ENCODE measurements around the gene PF4V1.
"Not testable (repeated sequence)": the region's sequence is repeated elsewhere in the genome, so short reads cannot be mapped to it uniquely, and the experiment has no call there.

The PF4V1 gene

GRCh38 chr4:73871511-73872310 is 18.6 kb downstream of the PF4V1 start:
- no peak for DNase-seq

- peak; percentile 5 for DNase-seq
Observed at GRCh38 chr4:73872316-73873108, 19.4 kb downstream of the PF4V1 start.

DNA sequence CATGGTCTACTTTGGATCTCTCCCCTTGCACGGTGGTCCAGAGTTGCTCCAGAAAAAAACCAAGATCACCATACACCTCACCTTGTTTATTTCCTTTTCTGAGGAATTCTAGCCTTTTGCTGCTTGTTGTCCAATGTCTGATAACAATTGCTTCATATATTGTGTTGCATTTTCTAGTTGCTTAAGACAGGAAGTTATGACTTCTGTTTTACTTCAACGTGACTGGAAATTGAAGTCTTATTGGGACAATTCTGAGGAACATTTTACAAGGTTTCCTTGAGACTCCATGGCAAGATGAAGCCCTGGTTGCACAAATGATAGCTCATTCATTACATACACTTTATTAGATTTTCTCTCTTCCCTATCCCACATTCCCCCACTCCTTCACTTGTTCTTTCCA is 21.3 kb downstream of the PF4V1 start:
- DNase-seq: no peak

DNA sequence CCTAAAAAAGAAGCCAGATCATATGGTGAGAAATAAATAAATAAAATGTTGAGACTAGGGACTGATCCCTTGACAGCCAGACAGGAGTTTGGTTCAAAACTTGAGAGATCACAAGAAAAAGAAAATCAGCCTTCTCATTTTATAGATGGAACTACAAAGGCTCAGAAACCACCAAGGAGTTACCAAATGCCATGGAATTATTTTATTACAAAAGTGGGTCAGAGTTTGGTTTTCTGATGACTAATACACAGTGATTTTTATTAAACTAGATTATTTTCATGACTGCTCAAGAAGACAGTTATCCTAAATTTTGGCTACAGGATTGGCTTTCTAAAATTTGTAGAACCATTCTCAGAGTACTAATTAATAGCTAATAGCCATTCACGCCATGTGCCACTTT is 22.3 kb downstream of the PF4V1 start:
- no peak for DNase-seq

DNA sequence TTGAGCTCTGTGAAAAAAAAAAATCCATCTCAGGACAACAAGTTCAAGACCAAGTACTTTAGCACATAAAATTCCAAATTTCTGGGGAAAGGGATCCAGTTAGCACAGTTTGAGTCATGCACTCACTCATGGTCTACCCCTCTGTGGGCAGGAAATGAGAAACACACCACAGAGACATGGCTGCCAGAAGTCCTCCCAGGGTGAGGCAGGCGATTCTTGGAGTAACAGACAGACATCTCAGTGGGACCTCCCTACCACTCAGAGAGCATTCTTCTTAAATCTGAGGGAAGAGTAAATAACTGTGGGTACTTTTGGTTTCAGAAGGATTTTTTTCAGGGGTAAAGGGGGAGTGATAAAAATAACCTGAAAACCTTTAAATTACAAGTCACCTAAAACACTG is 30.2 kb downstream of the PF4V1 start:
- no peak for DNase-seq

DNA sequence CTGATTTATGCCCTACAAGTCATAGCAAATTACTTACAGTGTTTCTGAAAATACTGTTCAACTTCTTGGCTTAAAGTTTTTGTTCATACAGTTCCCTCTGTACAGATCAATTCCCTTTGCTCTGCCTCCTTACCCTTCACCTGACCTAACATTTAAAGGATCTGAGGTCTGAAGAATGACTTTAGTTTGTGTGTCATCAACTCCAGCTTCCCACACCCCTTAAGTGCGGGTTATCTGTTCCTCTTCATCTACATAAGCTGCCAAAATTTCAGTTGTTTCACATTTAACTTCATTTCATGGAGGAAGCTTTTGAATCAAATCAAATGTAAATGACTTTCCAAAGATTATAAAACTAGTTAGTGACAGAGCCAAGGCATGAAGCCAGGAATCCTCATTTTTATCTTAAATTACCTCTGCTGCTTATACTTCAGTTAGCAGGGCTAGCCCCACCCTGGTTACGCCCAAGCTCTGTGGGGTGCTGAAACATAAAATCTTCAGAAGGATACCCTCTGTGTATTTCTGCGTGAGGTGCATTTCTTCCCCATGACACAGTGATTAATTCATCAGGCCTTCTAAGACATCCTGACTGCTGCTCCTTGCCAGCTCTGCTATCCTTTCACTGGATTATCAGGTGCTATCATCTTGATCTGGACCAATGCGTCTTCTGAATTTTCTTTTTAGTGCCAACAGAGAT is 32.6 kb downstream of the PF4V1 start:
- no peak for DNase-seq

- no peak for DNase-seq
Observed at GRCh38 chr4:73891326-73891725, 38.2 kb downstream of the PF4V1 start.

DNA sequence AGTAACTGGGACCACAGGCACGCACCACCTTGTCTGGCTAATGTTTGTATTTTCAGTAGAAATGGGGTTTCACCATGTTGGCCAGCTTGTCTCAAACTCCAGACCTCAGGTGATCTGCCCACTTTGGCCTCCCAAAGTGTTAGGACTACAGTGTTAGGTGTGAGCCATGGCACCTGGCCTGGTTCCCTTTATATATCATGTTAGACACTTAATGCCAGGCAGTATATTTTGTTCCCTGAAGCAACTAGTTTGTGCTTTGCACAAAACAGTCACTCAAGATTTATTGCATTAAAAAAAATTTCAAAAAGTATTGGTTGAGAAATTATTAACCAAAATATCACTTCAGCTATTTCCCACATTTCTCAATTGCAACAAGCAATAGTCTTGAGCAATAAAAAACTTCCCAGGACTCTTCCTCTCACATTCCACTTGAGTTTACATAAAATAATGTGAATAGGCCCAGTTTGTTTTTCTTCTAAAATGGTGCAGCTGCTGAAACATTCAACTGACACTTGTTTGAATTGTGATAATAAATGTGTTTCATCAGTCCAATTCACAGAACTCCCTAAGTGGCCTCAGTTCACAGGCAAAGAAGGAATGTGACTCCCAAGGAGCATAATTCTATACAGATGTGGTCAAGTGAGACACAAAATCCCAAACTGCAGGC is 38.8 kb downstream of the PF4V1 start:
- DNase-seq: no peak

- DNase-seq: no peak
Observed at GRCh38 chr4:73892966-73893365, 39.9 kb downstream of the PF4V1 start.

GRCh38 chr4:73894001-73894400 is 40.9 kb downstream of the PF4V1 start:
- DNase-seq: no peak

GRCh38 chr4:73895201-73896175 is 42.4 kb downstream of the PF4V1 start:
- DNase-seq: no peak

DNA sequence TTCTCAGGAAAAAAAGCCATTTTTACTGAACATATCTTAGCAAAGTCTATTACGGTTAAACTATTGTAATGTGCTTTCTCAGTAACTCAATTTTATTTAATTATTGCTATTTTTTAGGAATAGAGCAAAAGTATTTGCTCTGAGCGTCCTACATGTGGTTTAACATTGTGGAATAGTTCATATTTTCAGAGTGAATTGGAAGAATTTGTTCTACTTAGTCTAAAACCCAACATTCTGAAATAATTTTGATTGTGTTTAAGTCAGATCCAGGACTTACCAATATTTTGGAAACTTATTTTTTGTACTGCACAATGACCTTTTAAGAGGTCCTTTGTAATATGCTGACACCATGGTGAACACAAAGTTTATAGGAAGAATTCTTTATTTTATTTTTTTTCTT is 43.3 kb downstream of the PF4V1 start:
- DNase-seq: no peak

GRCh38 chr4:73897380-73898136 is 44.5 kb downstream of the PF4V1 start:
- no peak for DNase-seq

DNA sequence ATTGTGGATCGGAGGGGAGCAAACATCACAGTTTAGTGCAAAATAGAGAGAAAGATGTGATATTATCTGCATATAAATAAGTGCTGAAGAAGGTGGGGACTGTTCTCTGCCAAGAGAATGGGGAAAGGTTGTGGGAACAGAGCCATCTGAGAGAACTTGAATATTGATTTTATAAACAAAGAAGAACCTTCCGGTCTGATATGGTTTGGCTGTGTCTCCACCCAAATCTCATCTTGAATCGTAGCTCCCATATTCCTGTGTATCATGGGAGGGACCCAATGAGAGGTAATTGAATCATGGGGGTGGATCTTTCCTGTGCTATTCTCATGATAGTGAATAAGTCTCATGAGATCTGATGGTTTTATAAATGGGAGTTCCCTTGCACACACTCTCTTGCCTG is 46.2 kb downstream of the PF4V1 start:
- not testable (repeated sequence) for DNase-seq

DNA sequence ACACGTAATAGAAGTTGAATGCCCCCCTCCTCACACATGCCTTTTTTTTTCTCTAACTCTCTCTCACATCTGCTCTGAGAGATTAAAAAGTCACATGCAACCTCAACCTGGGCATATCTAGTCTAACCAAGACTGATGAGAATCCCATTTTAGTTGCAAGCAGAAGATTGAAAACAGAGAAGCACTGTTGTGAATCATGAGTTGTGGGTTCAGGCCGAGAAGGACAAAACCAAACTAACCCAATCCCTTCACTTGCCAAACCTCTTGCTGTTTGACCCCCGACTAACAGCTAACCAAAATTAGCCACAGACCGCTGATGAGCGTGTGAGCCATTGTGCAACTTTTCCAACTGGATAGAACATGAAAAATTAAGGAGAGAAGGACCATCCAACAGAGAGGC is 47.9 kb downstream of the PF4V1 start:
- DNase-seq: no peak

DNA sequence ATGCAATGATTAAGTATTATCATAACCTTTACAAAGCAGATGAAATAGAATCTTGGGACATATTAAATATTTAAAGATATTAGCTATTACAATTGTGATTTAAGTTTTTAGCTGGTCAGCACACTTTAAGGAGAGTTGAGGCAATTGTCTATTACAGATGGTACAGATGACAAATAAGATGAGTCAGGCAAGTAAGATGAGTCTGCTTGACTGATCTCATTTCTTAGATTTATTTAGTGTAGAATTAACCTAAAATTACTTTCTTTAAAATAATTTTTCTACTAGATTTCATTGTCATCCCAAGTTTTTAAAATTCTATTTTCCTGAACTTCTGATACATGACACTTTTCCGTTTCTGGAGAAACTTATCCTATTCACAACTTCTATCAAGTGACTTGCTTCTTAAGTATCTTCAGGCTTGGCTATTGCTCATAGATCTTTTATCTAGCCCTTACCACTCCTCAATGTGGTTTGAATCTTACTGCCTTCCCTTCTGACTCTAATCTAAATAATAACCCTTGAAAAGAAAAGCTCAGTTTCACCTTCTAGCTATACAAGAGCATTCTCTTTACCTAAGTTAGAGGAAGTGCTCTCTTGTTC is 49.0 kb downstream of the PF4V1 start:
- DNase-seq: no peak

GRCh38 chr4:73902817-73903547 is 49.9 kb downstream of the PF4V1 start:
- DNase-seq: no peak

All from DMS53 (cell line).